MM.1S (cell line): ENCODE measurements around the gene SSTR1.

Experiments used
- DNase-seq: peaks from one replicate; pipeline ENCODE4 v3.0.0-alpha.2; 2015
- H2AFZ ChIP-seq: fragments of 300-600 bp; sonication (generic); 2 replicates; pipeline ENCODE4 v1.6.0; 2016; ENCODE audit warnings: antibody characterized with exemption, low read length
- H3F3A ChIP-seq: fragments of 300-600 bp; sonication (generic); 2 replicates; pipeline ENCODE4 v1.6.1; 2016; ENCODE audit warnings: mild to moderate bottlenecking, antibody characterized with exemption, low read length, moderate library complexity, mixed read lengths; ENCODE audit not compliant: insufficient read depth
- H3K27ac ChIP-seq: fragments of 300-600 bp; sonication (generic); 2 replicates; pipeline ENCODE4 v1.5.1; 2016; ENCODE audit warnings: mild to moderate bottlenecking, low read length
- H3K27me3 ChIP-seq: fragments of 300-600 bp; sonication (generic); replicated peaks from 2 replicates; pipeline ENCODE4 v1.6.0; 2016; ENCODE audit warnings: low read length; ENCODE audit not compliant: insufficient read depth
- H3K36me3 ChIP-seq: fragments of 300-600 bp; sonication (generic); replicated peaks from 2 replicates; pipeline ENCODE4 v1.6.1; 2016; ENCODE audit warnings: mild to moderate bottlenecking, low read length, mixed read lengths; ENCODE audit not compliant: insufficient read depth
- H3K4me1 ChIP-seq: fragments of 300-600 bp; sonication (generic); 2 replicates; pipeline ENCODE4 v1.6.1; 2016; ENCODE audit warnings: low read length, mixed read lengths
- H3K4me2 ChIP-seq: fragments of 300-600 bp; sonication (generic); 2 replicates; pipeline ENCODE4 v1.6.0; 2016; ENCODE audit warnings: low read depth, low read length
- H3K4me3 ChIP-seq: fragments of 300-600 bp; sonication (generic); 2 replicates; pipeline ENCODE4 v1.5.1; 2016; ENCODE audit warnings: low read length, mixed read lengths
- H3K79me2 ChIP-seq: fragments of 300-600 bp; sonication (generic); 2 replicates; pipeline ENCODE4 v1.6.1; 2016; ENCODE audit warnings: mixed run types, low read length, mixed read lengths
- H3K9ac ChIP-seq: fragments of 300-600 bp; sonication (generic); 2 replicates; pipeline ENCODE4 v1.6.1; 2016; ENCODE audit warnings: low read length, mixed read lengths
- H3K9me2 ChIP-seq: fragments of 300-600 bp; sonication (generic); replicated peaks from 2 replicates; pipeline ENCODE4 v1.6.1; 2016; ENCODE audit warnings: mild to moderate bottlenecking, low read length, mixed read lengths; ENCODE audit not compliant: insufficient read depth
- H3K9me3 ChIP-seq: fragments of 300-600 bp; sonication (generic); replicated peaks from 2 replicates; pipeline ENCODE4 v1.6.1; 2016; ENCODE audit warnings: mild to moderate bottlenecking, low read length, mixed read lengths; ENCODE audit not compliant: insufficient read depth
- H4K20me1 ChIP-seq: fragments of 300-600 bp; sonication (generic); 2 replicates; pipeline ENCODE4 v1.6.1; 2016; ENCODE audit warnings: mild to moderate bottlenecking, low read length, moderate library complexity, mixed read lengths; ENCODE audit not compliant: insufficient read depth
- CTCF ChIP-seq: fragments of 300-600 bp; sonication (generic); IDR thresholded peaks from 2 replicates; pipeline ENCODE4 v1.5.1; 2016; ENCODE audit warnings: antibody characterized with exemption, low read length, mixed read lengths
- EZH2 ChIP-seq: fragments of 300-600 bp; sonication (generic); optimal IDR thresholded peaks from 2 replicates; pipeline ENCODE3; 2017; ENCODE audit warnings: low read depth, mild to moderate bottlenecking, antibody characterized with exemption, low read length, mixed read lengths
- EZH2phosphoT487 ChIP-seq: fragments of 300-600 bp; sonication (generic); IDR thresholded peaks from 2 replicates; pipeline ENCODE4 v1.6.1; 2018; ENCODE audit warnings: antibody characterized with exemption, low read length

Gene SSTR1

GRCh38 chr14:38213001-38213400 lies 5.3 kb downstream of the SSTR1 start:
- Histone ChIP-seq H3K9me2 (no peaks in the 10 kb centered on the region), H3K4me1 (peaks cover 6% of the 10 kb centered on the region), H3K4me2 (no peak overlapping the region), H4K20me1 (no peaks in the 10 kb centered on the region), H2AFZ (no peak overlapping the region), H3K4me3 (no peak overlapping the region), H3K27me3 (no peaks in the 10 kb centered on the region), H3K9ac (no peak overlapping the region), H3F3A (peaks cover 5% of the 10 kb centered on the region; the same call in 1 of the 2 replicates), H3K9me3 (no peaks in the 10 kb centered on the region), H3K27ac (no peak overlapping the region), H3K79me2 (no peaks in the 10 kb centered on the region), H3K36me3 (no peaks in the 10 kb centered on the region)
- TF ChIP-seq EZH2 (no peak), EZH2phosphoT487 (no peak), CTCF (no peak)
- DNase-seq, result no peak

GRCh38 chr14:38217553-38217952 lies 9.8 kb downstream of the SSTR1 start:
- TF ChIP-seq EZH2 (no peak), EZH2phosphoT487 (no peak), CTCF (no peak)
- H3K79me2 ChIP-seq, result no peaks in the 10 kb centered on the region
- H3K36me3 ChIP-seq, result no peaks in the 10 kb centered on the region
- no peaks in the 10 kb centered on the region for H3K9me2 ChIP-seq
- no peaks in the 10 kb centered on the region for H3K27me3 ChIP-seq
- H3K27ac ChIP-seq, result peak overlapping the region; percentile 48; the same call in 1 of the 2 replicates
- no peak overlapping the region for H3K9ac ChIP-seq
- no peak overlapping the region for H3K4me3 ChIP-seq
- no peaks in the 10 kb centered on the region for H3K9me3 ChIP-seq
- DNase-seq, result peak; percentile 61
- H3K4me1 ChIP-seq, result peaks cover 8% of the 10 kb centered on the region
- peaks cover 5% of the 10 kb centered on the region; the same call in 1 of the 2 replicates for H3F3A ChIP-seq
- no peaks in the 10 kb centered on the region for H4K20me1 ChIP-seq
- H3K4me2 ChIP-seq, result peak overlapping the region; percentile 12; the same call in 1 of the 2 replicates
- no peak overlapping the region for H2AFZ ChIP-seq

- TF ChIP-seq EZH2phosphoT487 (no peak), CTCF (no peak), EZH2 (no peak)
- Histone ChIP-seq H3K36me3 (no peaks in the 10 kb centered on the region), H3K9me2 (no peaks in the 10 kb centered on the region), H3K79me2 (no peaks in the 10 kb centered on the region), H4K20me1 (no peaks in the 10 kb centered on the region), H3K4me1 (peaks cover 8% of the 10 kb centered on the region), H3K27ac (no peak overlapping the region), H2AFZ (no peak overlapping the region), H3K9me3 (no peaks in the 10 kb centered on the region), H3F3A (peaks cover 5% of the 10 kb centered on the region; the same call in 1 of the 2 replicates), H3K9ac (no peak overlapping the region), H3K4me3 (no peak overlapping the region), H3K4me2 (no peak overlapping the region), H3K27me3 (no peaks in the 10 kb centered on the region)
- DNase-seq, result no peak
Measured at GRCh38 chr14:38221077-38221476, 13.4 kb downstream of the SSTR1 start.
